ENCODE data around the gene CFAP210.
"Not testable (repeated sequence)": the region's sequence is repeated elsewhere in the genome, so short reads cannot be mapped to it uniquely, and the experiment has no call there.

The CFAP210 gene

GRCh38 chr2:169613876-169614275 lies 80.3 kb downstream of the CFAP210 start:
- DNase-seq, result no peak

DNA sequence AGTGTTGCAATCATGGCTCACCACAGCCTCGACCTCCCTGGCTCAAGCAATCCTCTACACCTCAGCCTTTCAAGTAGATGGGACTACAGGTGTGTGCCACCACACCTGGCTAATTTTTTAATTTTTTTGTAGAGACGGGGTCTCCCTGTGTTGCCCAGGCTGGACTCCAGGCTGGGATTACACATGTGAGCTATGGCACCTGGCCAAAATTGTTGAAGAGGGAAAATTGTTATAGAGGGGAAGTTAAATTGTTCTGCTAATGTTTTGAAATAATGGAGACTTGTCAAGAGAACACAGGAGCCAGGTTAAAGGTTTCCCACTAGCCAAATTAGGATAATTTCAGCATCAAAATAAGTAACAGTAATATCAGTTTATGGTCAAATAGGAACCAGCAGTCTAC lies 84.9 kb downstream of the CFAP210 start:
- no peak for DNase-seq

DNA sequence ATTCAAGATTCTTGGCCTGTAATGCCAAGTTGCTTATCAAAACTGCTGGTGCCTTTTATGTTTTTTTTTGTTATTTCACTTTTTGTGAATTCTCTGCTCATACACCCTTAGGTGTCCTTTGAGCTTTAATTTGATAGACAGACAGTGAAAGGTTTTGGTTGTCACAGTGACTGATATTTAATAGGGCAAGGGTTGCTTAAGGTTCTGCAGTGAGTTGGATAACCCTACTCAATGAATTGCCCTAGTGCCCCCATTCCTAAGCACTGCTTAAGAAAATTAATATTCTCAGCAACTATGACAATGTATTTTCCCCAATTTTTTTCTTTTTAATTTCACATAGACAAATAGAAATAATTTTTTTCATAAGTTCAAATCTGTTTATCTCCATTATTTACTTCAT lies 94.6 kb downstream of the CFAP210 start:
- DNase-seq, result no peak

DNA sequence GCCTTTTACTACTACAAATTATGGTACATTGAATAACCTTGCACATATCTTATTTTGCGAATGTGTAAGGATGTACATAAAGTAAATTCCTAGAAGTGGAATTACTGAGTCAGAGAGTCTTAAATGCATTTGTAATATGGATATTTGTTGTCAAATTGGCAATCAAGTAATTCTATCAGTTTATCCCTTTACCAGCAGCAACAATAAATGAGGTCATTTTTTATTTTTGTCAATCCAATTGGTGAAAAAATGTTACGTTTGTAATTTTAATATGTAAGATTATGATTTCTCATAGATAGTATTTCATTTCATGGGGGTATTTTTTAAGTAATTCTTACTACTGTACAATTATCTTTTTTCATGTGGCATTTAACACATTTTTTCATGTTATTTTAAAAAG lies 95.2 kb downstream of the CFAP210 start:
- no peak for DNase-seq

DNA sequence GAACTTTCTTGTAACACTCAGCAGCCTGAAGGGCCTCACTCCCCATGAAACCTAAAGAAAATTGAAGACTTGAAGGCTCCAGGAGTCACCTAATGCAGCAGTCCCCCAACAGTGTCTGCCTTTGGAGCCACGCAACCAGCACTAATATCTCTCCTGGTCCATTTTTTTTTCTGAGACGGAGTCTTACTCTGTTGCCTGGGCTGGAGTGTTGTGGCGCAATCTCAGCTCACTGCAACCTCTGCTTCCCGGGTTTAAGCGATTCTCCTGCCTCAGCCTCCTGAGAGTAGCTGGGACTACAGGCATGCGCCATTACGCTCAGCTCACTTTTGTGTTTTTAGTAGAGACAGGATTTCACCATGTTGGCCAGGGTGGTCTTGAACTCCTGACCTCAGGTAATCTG lies 97.7 kb downstream of the CFAP210 start:
- not testable (repeated sequence) for DNase-seq

All from NCI-H446 (cell line).